GM21360 (cell line): ENCODE results near the gene TMEM259.

Experiments used
- ATAC-seq: cut with Tn5 transposase; IDR thresholded peaks from one replicate; pipeline ENCODE4 v1.9.1; 2021; ENCODE audit warnings: mild to moderate bottlenecking, moderate library complexity; ENCODE audit not compliant: unreplicated experiment

TMEM259 gene

GRCh38 chr19:1055886-1056620 lies 35.1 kb upstream of the TMEM259 start:
- no peak for ATAC-seq

GRCh38 chr19:1055028-1055425 lies 34.1 kb upstream of the TMEM259 start:
- ATAC-seq, result no peak

- no peak for ATAC-seq
These were observed 33.4 kb upstream of the TMEM259 start for GRCh38 chr19:1054102-1055027.

- no peak for ATAC-seq
These were observed 32.5 kb upstream of the TMEM259 start for GRCh38 chr19:1053176-1054101.

GRCh38 chr19:1052349-1052975 lies 31.5 kb upstream of the TMEM259 start:
- ATAC-seq, result no peak

GRCh38 chr19:1051791-1052190 lies 30.9 kb upstream of the TMEM259 start:
- ATAC-seq, result no peak

GRCh38 chr19:1050989-1051788 lies 30.3 kb upstream of the TMEM259 start:
- ATAC-seq, result no peak

GRCh38 chr19:1049800-1050199 lies 28.9 kb upstream of the TMEM259 start:
- ATAC-seq, result no peak

- no peak for ATAC-seq
These were observed 28.2 kb upstream of the TMEM259 start for GRCh38 chr19:1049106-1049505.

GRCh38 chr19:1047696-1048147 lies 26.8 kb upstream of the TMEM259 start:
- no peak for ATAC-seq

- ATAC-seq, result no peak
These were observed 26.1 kb upstream of the TMEM259 start for GRCh38 chr19:1046836-1047695.

GRCh38 chr19:1046117-1046626 lies 25.2 kb upstream of the TMEM259 start:
- ATAC-seq, result no peak

GRCh38 chr19:1045247-1045603 lies 24.3 kb upstream of the TMEM259 start:
- ATAC-seq, result no peak

GRCh38 chr19:1042689-1043511 lies 22.0 kb upstream of the TMEM259 start:
- ATAC-seq, result no peak

- no peak for ATAC-seq
These were observed 21.1 kb upstream of the TMEM259 start for GRCh38 chr19:1041835-1042685.

GRCh38 chr19:1041272-1041834 lies 20.4 kb upstream of the TMEM259 start:
- ATAC-seq, result no peak
